ENCODE data around the gene CHP1.
"Not testable (repeated sequence)": the region's sequence is repeated elsewhere in the genome, so short reads cannot be mapped to it uniquely, and the experiment has no call there.

Gene CHP1

DNA sequence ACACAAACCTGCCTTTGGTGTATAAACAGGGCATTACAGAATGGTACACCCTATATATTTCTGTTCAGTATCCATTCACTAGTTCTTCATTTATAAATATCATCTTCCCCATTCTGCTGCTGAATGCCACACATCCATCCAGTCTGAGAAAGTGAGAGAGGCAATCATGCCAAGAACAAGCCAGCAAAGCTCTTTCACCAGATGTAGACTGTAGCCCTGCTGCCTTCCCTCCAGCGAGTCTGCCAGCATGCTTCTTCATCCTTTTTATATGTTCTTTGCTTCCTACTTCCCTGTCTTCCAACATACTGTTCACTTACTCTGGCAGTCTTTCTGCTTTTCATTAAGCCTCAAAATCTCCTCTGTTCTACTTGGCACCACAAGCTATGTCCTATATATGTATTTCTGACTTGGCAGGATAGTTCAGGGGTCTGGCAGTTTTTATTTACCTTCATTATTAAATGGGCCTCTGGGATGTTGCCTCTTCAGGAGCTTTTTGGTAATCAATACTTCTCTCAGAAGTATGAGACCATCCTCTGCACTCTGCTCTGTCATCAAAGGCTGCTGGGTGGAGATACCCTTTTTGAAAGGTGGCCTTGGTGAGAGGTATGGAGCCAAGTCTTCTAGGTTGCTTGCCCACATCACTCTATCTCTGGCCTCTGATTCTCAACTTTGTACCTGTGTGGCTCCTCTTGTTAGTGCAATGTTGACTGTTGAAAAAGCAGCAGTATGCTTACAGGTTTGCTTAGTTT, 48.6 kb downstream of the CHP1 start:
- Histone ChIP-seq H3K4me3 (replicated peaks; ENCODE audit: insufficient read depth, low read length) (no peak overlapping the region), H3K27ac (replicated peaks) (peak overlapping the region; percentile 86), H3K27me3 (ENCODE audit: insufficient read depth, poor library complexity, severe bottlenecking) (no peaks in the 10 kb centered on the region)
- peak in 1 of 2 experiments; percentile 61 for DNase-seq (ENCODE audit: low read depth in 1 of 2, low spot score in 1 of 2)
- TF ChIP-seq POLR2AphosphoS5 (IDR thresholded peaks at IDR 0.05; ENCODE audit: low read depth) (no peak), GABPA (IDR thresholded peaks at IDR 0.05; ENCODE audit: low read depth) (no peak), SPI1 (IDR thresholded peaks at IDR 0.05; ENCODE audit: borderline replicate concordance, low read depth) (no peak)
- TF ChIP-seq, protein P1, sequence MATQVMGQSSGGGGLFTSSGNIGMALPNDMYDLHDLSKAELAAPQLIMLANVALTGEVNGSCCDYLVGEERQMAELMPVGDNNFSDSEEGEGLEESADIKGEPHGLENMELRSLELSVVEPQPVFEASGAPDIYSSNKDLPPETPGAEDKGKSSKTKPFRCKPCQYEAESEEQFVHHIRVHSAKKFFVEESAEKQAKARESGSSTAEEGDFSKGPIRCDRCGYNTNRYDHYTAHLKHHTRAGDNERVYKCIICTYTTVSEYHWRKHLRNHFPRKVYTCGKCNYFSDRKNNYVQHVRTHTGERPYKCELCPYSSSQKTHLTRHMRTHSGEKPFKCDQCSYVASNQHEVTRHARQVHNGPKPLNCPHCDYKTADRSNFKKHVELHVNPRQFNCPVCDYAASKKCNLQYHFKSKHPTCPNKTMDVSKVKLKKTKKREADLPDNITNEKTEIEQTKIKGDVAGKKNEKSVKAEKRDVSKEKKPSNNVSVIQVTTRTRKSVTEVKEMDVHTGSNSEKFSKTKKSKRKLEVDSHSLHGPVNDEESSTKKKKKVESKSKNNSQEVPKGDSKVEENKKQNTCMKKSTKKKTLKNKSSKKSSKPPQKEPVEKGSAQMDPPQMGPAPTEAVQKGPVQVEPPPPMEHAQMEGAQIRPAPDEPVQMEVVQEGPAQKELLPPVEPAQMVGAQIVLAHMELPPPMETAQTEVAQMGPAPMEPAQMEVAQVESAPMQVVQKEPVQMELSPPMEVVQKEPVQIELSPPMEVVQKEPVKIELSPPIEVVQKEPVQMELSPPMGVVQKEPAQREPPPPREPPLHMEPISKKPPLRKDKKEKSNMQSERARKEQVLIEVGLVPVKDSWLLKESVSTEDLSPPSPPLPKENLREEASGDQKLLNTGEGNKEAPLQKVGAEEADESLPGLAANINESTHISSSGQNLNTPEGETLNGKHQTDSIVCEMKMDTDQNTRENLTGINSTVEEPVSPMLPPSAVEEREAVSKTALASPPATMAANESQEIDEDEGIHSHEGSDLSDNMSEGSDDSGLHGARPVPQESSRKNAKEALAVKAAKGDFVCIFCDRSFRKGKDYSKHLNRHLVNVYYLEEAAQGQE (IDR thresholded peaks at IDR 0.05; ENCODE audit: insufficient replicate concordance, low read depth) = no peak
- TF ChIP-seq, protein P2, sequence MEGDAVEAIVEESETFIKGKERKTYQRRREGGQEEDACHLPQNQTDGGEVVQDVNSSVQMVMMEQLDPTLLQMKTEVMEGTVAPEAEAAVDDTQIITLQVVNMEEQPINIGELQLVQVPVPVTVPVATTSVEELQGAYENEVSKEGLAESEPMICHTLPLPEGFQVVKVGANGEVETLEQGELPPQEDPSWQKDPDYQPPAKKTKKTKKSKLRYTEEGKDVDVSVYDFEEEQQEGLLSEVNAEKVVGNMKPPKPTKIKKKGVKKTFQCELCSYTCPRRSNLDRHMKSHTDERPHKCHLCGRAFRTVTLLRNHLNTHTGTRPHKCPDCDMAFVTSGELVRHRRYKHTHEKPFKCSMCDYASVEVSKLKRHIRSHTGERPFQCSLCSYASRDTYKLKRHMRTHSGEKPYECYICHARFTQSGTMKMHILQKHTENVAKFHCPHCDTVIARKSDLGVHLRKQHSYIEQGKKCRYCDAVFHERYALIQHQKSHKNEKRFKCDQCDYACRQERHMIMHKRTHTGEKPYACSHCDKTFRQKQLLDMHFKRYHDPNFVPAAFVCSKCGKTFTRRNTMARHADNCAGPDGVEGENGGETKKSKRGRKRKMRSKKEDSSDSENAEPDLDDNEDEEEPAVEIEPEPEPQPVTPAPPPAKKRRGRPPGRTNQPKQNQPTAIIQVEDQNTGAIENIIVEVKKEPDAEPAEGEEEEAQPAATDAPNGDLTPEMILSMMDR (IDR thresholded peaks at IDR 0.05; ENCODE audit: insufficient read depth, low read length) = no peak

DNA sequence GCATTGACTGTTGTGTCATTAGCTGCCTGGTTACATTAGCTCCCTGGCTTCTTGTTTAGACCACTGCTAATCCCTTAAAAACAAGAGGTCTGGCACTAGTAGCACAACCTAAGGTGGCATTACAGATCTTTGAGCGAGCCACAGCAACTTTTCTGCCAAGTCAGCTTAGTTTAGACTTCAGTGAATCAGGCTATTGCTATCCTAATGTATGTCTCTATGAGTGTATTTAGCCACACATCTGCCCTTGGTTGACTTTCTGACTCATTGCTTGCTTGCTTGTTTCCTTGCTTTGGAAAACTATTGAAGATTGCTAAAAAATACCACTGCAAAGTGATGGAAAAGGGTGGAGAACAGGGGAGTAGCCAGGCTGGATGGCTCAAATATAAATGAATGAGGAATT, 50.2 kb downstream of the CHP1 start:
- Histone ChIP-seq H3K27me3 (ENCODE audit: insufficient read depth, poor library complexity, severe bottlenecking) (no peaks in the 10 kb centered on the region), H3K27ac (replicated peaks) (peak overlapping the region; percentile 86), H3K4me3 (replicated peaks; ENCODE audit: insufficient read depth, low read length) (no peak overlapping the region)
- DNase-seq (ENCODE audit: low read depth in 1 of 2, low spot score in 1 of 2) = no peak
- TF ChIP-seq, protein P2 (IDR thresholded peaks at IDR 0.05; ENCODE audit: insufficient read depth, low read length) = no peak
- TF ChIP-seq POLR2AphosphoS5 (IDR thresholded peaks at IDR 0.05; ENCODE audit: low read depth) = no peak
- no peak for TF ChIP-seq SPI1 (IDR thresholded peaks at IDR 0.05; ENCODE audit: borderline replicate concordance, low read depth)

DNA sequence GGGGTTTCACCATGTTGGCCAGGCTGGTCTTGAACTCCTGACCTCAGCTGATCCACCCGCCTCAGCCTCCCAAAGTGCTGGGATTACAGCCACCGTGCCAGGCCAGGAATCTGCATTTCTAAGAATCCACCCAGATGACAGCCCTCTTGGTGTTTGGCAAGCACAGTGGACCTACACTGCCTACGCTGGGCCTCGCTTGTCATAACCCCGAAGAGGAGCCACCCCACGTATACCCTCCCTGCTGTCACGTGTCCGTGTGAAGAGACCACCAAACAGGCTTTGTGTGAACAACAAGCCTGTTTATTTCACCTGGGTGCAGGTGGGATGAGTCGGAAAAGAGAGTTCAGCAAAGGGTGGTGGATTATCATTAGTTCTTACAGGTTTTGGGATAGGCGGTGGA, 51.4 kb downstream of the CHP1 start:
- peak overlapping the region; percentile 95 for H3K27ac ChIP-seq (replicated peaks)
- H3K4me3 ChIP-seq (replicated peaks; ENCODE audit: insufficient read depth, low read length); DNase-seq (ENCODE audit: low read depth in 1 of 2, low spot score in 1 of 2); H3K27me3 ChIP-seq (ENCODE audit: insufficient read depth, poor library complexity, severe bottlenecking): not testable (repeated sequence)

DNA sequence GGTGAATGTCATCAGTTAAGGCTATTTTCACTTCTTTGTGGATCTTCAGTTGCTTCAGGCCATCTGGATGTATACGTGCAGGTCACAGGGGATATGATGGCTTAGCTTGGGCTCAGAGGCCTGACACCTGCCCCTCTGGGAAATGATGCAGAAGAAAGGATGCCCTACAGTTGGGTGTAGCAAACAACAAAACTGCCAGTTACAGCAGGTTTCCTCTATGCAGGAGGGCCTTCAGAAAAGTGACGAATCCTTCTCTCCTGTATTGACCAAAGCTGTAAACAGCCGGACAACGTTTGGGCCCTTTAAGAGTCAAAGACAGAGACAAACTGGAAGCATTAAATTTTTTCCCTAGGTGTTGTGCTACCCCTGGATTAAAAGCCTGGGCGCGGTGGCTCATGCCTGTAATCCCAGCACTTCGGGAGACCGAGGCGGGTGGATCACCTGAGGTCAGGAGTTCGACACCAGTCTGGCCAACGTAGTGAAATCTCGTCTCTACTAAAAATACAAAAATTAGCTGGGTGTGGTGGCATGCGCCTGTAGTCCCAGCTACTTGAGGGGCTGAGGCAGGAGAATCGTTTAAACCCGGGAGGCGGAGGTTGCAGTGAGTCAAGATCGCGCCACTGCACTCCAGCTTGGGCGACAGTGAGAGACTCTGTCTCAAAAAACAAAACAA, 52.0 kb downstream of the CHP1 start:
- not testable (repeated sequence) for H3K4me3 ChIP-seq (replicated peaks; ENCODE audit: insufficient read depth, low read length); DNase-seq (ENCODE audit: low read depth in 1 of 2, low spot score in 1 of 2); H3K27me3 ChIP-seq (ENCODE audit: insufficient read depth, poor library complexity, severe bottlenecking)
- peak overlapping the region; percentile 95 for H3K27ac ChIP-seq (replicated peaks)

DNA sequence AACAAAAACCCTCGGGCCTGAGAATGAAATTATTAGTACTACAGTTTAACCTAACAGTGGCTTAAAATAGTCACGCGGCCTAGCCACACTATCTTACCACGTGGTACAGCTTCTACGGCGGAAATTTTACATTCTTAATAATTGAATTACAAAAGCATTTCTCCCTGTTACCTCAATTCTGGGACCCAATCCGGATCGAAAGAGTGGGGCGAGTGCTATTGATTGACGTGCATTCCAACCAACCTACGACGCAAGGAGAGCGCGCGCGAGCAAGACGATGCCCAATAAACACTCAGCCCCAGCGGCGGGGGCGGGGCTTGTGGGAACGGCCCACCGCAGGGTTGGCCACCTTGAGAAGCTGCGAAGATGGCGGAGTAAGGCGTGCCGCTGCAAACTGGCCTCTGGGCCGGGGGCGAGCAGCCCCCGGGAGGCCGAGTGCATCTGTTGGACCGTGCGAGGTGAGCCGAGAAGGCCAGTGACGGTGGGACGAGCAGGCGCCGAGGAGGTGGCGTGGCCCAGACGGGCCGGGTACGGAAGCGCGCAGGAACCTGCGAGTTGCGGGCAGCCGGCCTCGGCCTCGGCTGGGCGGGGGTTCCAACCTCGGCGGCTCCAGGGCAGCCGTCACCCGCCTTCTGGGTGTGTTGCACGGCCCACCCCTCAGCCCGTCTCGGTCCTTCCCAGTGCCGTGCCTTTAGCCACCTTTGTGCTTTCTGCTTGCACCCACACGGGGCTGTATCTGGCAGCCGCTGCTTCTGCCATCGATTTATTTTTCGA, 52.8 kb downstream of the CHP1 start:
- TF ChIP-seq, protein P1 (IDR thresholded peaks at IDR 0.05; ENCODE audit: insufficient replicate concordance, low read depth) = peak; percentile 71
- TF ChIP-seq, protein P2 (IDR thresholded peaks at IDR 0.05; ENCODE audit: insufficient read depth, low read length) = no peak
- peak; percentile 80 for TF ChIP-seq POLR2AphosphoS5 (IDR thresholded peaks at IDR 0.05; ENCODE audit: low read depth)
- peak; percentile 99 to 100 for DNase-seq (ENCODE audit: low read depth in 1 of 2, low spot score in 1 of 2)
- Histone ChIP-seq H3K27me3 (ENCODE audit: insufficient read depth, poor library complexity, severe bottlenecking) (no peaks in the 10 kb centered on the region), H3K27ac (replicated peaks) (peak overlapping the region; percentile 95), H3K4me3 (replicated peaks; ENCODE audit: insufficient read depth, low read length) (peak overlapping the region; percentile 72)

Measured in HL-60 (cell line).